Loucy (cell line): ENCODE results near the gene FANCC.

Source experiments
- H2AFZ ChIP-seq: fragments of 200-600 bp; sonication (generic); 2 replicates; pipeline ENCODE4 v1.6.0; 2016; ENCODE audit warnings: antibody characterized with exemption, mild to moderate bottlenecking, low read length, moderate library complexity
- H3F3A ChIP-seq: fragments of 200-600 bp; 2 replicates; pipeline ENCODE4 v1.6.0; 2016; ENCODE audit warnings: antibody characterized with exemption, low read depth, mild to moderate bottlenecking
- H3K27me3 ChIP-seq: fragments of 200-600 bp; sonication (generic); 2 replicates; pipeline ENCODE4 v1.6.1; 2014; ENCODE audit warnings: low read length, mild to moderate bottlenecking; ENCODE audit not compliant: insufficient read depth, poor library complexity, severe bottlenecking
- H3K36me3 ChIP-seq: fragments of 200-600 bp; sonication (generic); 2 replicates; pipeline ENCODE4 v1.6.1; 2016; ENCODE audit warnings: low read length; ENCODE audit not compliant: insufficient read depth
- H3K4me1 ChIP-seq: fragments of 200-600 bp; sonication (generic); 2 replicates; pipeline ENCODE4 v1.5.1; 2014; ENCODE audit warnings: low read length, mild to moderate bottlenecking; ENCODE audit not compliant: insufficient read depth, poor library complexity, severe bottlenecking
- H3K4me2 ChIP-seq: fragments of 200-600 bp; sonication (generic); 2 replicates; pipeline ENCODE4 v1.6.0; 2014; ENCODE audit warnings: antibody characterized with exemption, low read length, low read depth, mild to moderate bottlenecking; ENCODE audit not compliant: poor library complexity, severe bottlenecking
- H3K4me3 ChIP-seq: fragments of 200-600 bp; sonication (generic); 2 replicates; pipeline ENCODE4 v1.5.1; 2014; ENCODE audit warnings: low read length, mild to moderate bottlenecking, mixed read lengths; ENCODE audit not compliant: poor library complexity, severe bottlenecking
- H3K79me2 ChIP-seq: fragments of 200-600 bp; sonication (generic); 2 replicates; pipeline ENCODE4 v1.6.1; 2014; ENCODE audit warnings: low read length; ENCODE audit not compliant: insufficient read depth
- H3K9ac ChIP-seq: fragments of 200-600 bp; sonication (generic); 2 replicates; pipeline ENCODE4 v1.6.0; 2014; ENCODE audit warnings: mild to moderate bottlenecking, low read depth, low read length, moderate library complexity; ENCODE audit not compliant: poor library complexity, severe bottlenecking
- H3K9me2 ChIP-seq: fragments of 200-600 bp; sonication (generic); replicated peaks from 2 replicates; pipeline ENCODE4 v1.6.1; 2016; ENCODE audit warnings: low read depth, low read length, mixed read lengths
- H3K9me3 ChIP-seq: fragments of 200-600 bp; sonication (generic); 2 replicates; pipeline ENCODE4 v1.6.1; 2014; ENCODE audit warnings: mild to moderate bottlenecking, antibody characterized with exemption, low read length, low read depth; ENCODE audit not compliant: insufficient read depth
- H4K20me1 ChIP-seq: fragments of 200-600 bp; sonication (generic); 2 replicates; pipeline ENCODE4 v1.6.0; 2014; ENCODE audit warnings: antibody characterized with exemption, low read length, mild to moderate bottlenecking; ENCODE audit not compliant: insufficient read depth, poor library complexity, severe bottlenecking
- EZH2phosphoT487 ChIP-seq: fragments of 200-600 bp; IDR thresholded peaks from 2 replicates; pipeline ENCODE4 v1.6.1; 2018; ENCODE audit warnings: antibody characterized with exemption, mild to moderate bottlenecking, moderate library complexity, borderline replicate concordance
- TF ChIP-seq, protein P1 (sequence below): fragments of 200-600 bp; sonication (generic); conservative IDR thresholded peaks from 2 replicates; pipeline ENCODE4 v1.5.1; 2014; ENCODE audit warnings: mild to moderate bottlenecking, antibody characterized with exemption, low read length

The FANCC gene

GRCh38 chr9:95090871-95091577, 226.5 kb downstream of the FANCC start:
- no peak for TF ChIP-seq EZH2phosphoT487
- TF ChIP-seq, protein P1, sequence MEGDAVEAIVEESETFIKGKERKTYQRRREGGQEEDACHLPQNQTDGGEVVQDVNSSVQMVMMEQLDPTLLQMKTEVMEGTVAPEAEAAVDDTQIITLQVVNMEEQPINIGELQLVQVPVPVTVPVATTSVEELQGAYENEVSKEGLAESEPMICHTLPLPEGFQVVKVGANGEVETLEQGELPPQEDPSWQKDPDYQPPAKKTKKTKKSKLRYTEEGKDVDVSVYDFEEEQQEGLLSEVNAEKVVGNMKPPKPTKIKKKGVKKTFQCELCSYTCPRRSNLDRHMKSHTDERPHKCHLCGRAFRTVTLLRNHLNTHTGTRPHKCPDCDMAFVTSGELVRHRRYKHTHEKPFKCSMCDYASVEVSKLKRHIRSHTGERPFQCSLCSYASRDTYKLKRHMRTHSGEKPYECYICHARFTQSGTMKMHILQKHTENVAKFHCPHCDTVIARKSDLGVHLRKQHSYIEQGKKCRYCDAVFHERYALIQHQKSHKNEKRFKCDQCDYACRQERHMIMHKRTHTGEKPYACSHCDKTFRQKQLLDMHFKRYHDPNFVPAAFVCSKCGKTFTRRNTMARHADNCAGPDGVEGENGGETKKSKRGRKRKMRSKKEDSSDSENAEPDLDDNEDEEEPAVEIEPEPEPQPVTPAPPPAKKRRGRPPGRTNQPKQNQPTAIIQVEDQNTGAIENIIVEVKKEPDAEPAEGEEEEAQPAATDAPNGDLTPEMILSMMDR = no peak
- H3K4me1 ChIP-seq = peaks cover 51% of the 10 kb centered on the region
- no peaks in the 10 kb centered on the region for H3F3A ChIP-seq
- no peaks in the 10 kb centered on the region for H3K27me3 ChIP-seq
- no peaks in the 10 kb centered on the region for H4K20me1 ChIP-seq
- no peaks in the 10 kb centered on the region for H3K36me3 ChIP-seq
- no peak overlapping the region for H3K4me2 ChIP-seq
- H3K4me3 ChIP-seq = no peak overlapping the region
- no peak overlapping the region for H3K9ac ChIP-seq
- no peaks in the 10 kb centered on the region for H3K9me3 ChIP-seq
- H3K9me2 ChIP-seq = no peaks in the 10 kb centered on the region
- no peak overlapping the region for H2AFZ ChIP-seq
- no peaks in the 10 kb centered on the region for H3K79me2 ChIP-seq

- H3K4me1 ChIP-seq = peaks cover 51% of the 10 kb centered on the region
- no peak for TF ChIP-seq EZH2phosphoT487
- TF ChIP-seq, protein P1 = no peak
- H3K9me3 ChIP-seq = no peaks in the 10 kb centered on the region
- H3K9ac ChIP-seq = no peak overlapping the region
- H3K4me2 ChIP-seq = no peak overlapping the region
- no peaks in the 10 kb centered on the region for H3K79me2 ChIP-seq
- no peaks in the 10 kb centered on the region for H3K27me3 ChIP-seq
- H3K36me3 ChIP-seq = no peaks in the 10 kb centered on the region
- H2AFZ ChIP-seq = no peak overlapping the region
- no peak overlapping the region for H3K4me3 ChIP-seq
- no peaks in the 10 kb centered on the region for H4K20me1 ChIP-seq
- H3K9me2 ChIP-seq = no peaks in the 10 kb centered on the region
- H3F3A ChIP-seq = no peaks in the 10 kb centered on the region
Measured at GRCh38 chr9:95090023-95090791, 227.3 kb downstream of the FANCC start.

DNA sequence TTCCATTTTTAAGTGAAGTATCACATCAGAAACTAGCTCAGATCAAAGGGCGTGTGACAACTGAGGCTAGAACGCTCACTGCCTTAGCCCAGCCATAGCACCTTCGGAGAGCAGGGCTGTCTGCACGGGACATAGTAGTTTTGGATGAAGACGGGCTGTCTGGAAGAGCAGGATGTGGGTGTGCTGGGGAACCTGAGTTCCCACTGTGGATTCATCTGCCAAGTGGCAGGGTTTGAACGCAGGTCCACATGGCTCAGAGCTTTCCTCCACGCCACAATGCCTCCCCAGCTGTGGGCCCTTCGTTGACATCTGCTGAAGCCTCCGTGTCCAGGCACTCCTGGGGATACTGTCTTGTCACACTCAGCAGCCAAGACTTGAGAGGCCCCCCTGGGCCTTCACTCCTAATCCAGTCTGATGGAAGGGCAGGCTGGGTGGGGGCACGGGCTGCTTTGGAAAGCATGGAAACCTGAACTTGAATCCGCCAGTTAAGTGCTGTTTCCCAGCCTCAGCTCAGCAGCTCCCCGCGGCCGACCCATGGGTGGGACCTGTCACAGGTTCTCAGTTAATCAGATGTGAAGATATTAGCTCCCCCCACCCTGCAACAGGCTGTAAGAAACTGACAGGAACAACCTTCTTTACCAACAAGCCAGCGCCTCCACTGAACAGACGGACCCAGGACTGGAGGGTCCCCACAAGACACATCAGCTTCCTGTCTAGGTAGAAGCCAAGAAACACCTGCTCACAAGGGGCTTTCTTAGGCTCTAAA, 228.1 kb downstream of the FANCC start:
- no peak overlapping the region for H2AFZ ChIP-seq
- no peaks in the 10 kb centered on the region for H3K9me2 ChIP-seq
- no peaks in the 10 kb centered on the region for H3K27me3 ChIP-seq
- no peaks in the 10 kb centered on the region for H3K36me3 ChIP-seq
- no peaks in the 10 kb centered on the region for H3K79me2 ChIP-seq
- H3K4me1 ChIP-seq = peaks cover 47% of the 10 kb centered on the region
- no peaks in the 10 kb centered on the region for H3F3A ChIP-seq
- no peaks in the 10 kb centered on the region for H3K9me3 ChIP-seq
- H4K20me1 ChIP-seq = no peaks in the 10 kb centered on the region
- H3K9ac ChIP-seq = no peak overlapping the region
- TF ChIP-seq, protein P1 = no peak
- TF ChIP-seq EZH2phosphoT487 = no peak
- H3K4me2 ChIP-seq = no peak overlapping the region
- no peak overlapping the region for H3K4me3 ChIP-seq
